Measurements from ENCODE around the gene HOXB9. TPM values are rescaled to one million over a fixed set of nuclear protein-coding genes. Genes with fewer than 3 reads are reported as not detected.

Gene HOXB9
- total and polyA plus RNA-seq, 4 donors = 19.8 to 413 (median 129) TPM

GRCh38 chr17:48611681-48612455, 14.3 kb downstream of the HOXB9 start:
- WGBS (ENCODE audit: insufficient coverage) = 2% methylated on average over 33 of the region's 36 CpGs
- peaks cover 2% of the 10 kb centered on the region for H3K27me3 ChIP-seq (ENCODE audit: control insufficient read depth, insufficient read depth, low read length)
- H3K4me3 ChIP-seq (ENCODE audit: low read depth, low read length) = peak overlapping the region; percentile 65
- H3K27ac ChIP-seq (ENCODE audit: low read depth, low read length) = peak overlapping the region; percentile 99
- DNase-seq (ENCODE audit: low read depth in 4 of 6, low spot score in 6 of 6) = peak in 2 of 6 donors; percentile 82 to 97
- H3K9me3 ChIP-seq (ENCODE audit: control insufficient read depth, insufficient read depth, low read length) = no peaks in the 10 kb centered on the region
- H3K4me1 ChIP-seq (ENCODE audit: control insufficient read depth, insufficient read depth, low read length) = peaks cover 46% of the 10 kb centered on the region
- peaks cover 21% of the 10 kb centered on the region for H3K36me3 ChIP-seq (ENCODE audit: control insufficient read depth, insufficient read depth, low read length)

- H3K4me3 ChIP-seq (ENCODE audit: low read depth, low read length) = peak overlapping the region; percentile 65
- no peaks in the 10 kb centered on the region for H3K9me3 ChIP-seq (ENCODE audit: control insufficient read depth, insufficient read depth, low read length)
- H3K27me3 ChIP-seq (ENCODE audit: control insufficient read depth, insufficient read depth, low read length) = no peaks in the 10 kb centered on the region
- no peak for DNase-seq (ENCODE audit: low read depth in 4 of 6, low spot score in 6 of 6)
- peak overlapping the region; percentile 99 for H3K27ac ChIP-seq (ENCODE audit: low read depth, low read length)
- 0% methylated on average over 14 of the region's 22 CpGs for WGBS (ENCODE audit: insufficient coverage)
- H3K4me1 ChIP-seq (ENCODE audit: control insufficient read depth, insufficient read depth, low read length) = peaks cover 44% of the 10 kb centered on the region
- H3K36me3 ChIP-seq (ENCODE audit: control insufficient read depth, insufficient read depth, low read length) = peaks cover 21% of the 10 kb centered on the region
Measured at GRCh38 chr17:48611213-48611612, 14.9 kb downstream of the HOXB9 start.

DNA sequence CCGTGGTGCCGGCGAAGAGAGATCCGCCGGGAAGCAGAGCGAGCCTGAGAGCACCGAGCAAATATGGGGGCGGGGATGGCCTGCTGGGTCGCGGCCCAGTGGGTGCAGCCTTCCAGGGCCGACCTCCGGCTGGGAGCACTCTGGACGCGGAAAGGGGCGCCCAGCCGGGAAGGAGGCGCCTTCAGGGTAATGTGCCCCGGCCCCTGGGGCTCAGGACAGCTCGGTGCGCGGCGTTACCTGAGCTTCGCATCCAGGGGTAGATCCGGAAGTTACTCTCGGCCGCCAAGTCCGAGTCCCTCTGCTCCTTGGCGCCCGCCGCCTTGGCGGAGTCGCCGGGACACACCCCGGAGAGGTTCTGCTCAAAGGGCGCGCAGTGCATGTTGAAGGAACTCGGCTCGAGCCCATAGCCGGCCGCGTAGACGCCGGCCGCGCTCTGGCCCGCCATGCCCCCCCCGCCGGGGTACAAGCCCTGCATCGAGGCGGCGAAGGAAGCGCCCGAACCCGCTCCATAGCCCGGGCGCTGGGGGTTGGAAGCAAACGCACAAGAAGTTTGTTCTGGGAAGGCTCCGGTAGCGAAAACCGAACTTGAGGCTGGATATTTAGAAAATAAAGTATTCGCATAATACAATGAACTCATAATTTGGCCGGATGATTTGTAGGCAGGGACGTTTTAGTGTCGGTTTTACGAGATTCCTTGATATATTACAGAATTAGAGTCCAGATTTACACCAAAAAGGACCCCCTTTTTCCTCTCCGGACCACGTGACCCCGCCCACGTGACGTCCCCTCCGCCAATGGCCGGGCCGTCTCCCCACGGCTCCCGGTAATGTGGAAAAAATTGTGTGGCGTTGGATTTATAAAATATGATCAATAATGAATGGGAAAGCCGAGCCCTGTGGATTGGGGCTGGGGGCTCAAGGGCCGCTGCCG, 15.6 kb downstream of the HOXB9 start, which contains the start of gene HOXB7:
Gene HOXB7, minus strand, starts transcription at position 736 of the 930 bp plus-strand sequence. Its CDS starts 99 bp downstream, at position 637.
- H3K4me3 ChIP-seq (ENCODE audit: low read depth, low read length) = peak within 1 kb of the TSS; percentile 65
- no peaks in the 10 kb centered on the region for H3K27me3 ChIP-seq (ENCODE audit: control insufficient read depth, insufficient read depth, low read length)

DNA sequence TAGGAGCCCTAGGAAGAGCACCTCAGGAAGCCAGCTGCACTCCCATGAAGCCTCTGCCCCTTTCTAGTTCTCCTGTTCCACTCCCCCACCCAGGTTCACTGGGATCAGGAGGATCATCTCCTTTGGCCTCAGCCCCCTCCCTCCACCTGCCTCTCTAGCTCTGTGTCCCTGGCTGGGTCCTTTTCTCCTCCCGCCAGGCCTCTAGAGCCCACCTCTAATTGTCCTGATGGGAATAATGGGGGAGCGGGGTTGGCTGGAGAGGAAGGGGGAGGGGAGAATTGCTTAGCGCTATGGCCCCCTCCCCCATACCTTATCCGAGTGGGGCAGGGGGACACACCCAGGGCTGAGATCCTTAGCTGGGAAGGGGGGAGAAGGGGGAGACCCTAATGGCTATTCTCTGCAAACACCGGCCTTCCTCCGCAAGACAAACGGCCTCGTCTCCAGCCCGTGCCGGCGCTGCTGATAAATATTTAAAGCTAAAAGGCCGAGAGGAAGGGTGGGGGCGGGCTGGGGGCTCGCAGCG, 16.3 kb downstream of the HOXB9 start:
- peak overlapping the region; percentile 99 for H3K27ac ChIP-seq (ENCODE audit: low read depth, low read length)
- peak overlapping the region; percentile 65 for H3K4me3 ChIP-seq (ENCODE audit: low read depth, low read length)
- DNase-seq (ENCODE audit: low read depth in 4 of 6, low spot score in 6 of 6) = peak in 2 of 6 donors; percentile 35 to 92
- peaks cover 48% of the 10 kb centered on the region for H3K4me1 ChIP-seq (ENCODE audit: control insufficient read depth, insufficient read depth, low read length)
- 3% methylated on average over 8 of the region's 15 CpGs for WGBS (ENCODE audit: insufficient coverage)
- H3K36me3 ChIP-seq (ENCODE audit: control insufficient read depth, insufficient read depth, low read length) = peaks cover 23% of the 10 kb centered on the region
- H3K27me3 ChIP-seq (ENCODE audit: control insufficient read depth, insufficient read depth, low read length) = no peaks in the 10 kb centered on the region
- no peaks in the 10 kb centered on the region for H3K9me3 ChIP-seq (ENCODE audit: control insufficient read depth, insufficient read depth, low read length)

More for the DNA sequence above, 15.6 kb downstream of the HOXB9 start, which contains the start of gene HOXB7:
- Histone ChIP-seq H3K27ac (ENCODE audit: low read depth, low read length) (peak within 1 kb of the TSS; percentile 99), H3K36me3 (ENCODE audit: control insufficient read depth, insufficient read depth, low read length) (peaks cover 23% of the 10 kb centered on the region), H3K4me1 (ENCODE audit: control insufficient read depth, insufficient read depth, low read length) (peaks cover 44% of the 10 kb centered on the region), H3K9me3 (ENCODE audit: control insufficient read depth, insufficient read depth, low read length) (no peaks in the 10 kb centered on the region)
- under 1% methylated on average over 63 of the region's 79 CpGs for WGBS (ENCODE audit: insufficient coverage)
- peak in 4 of 6 donors; percentile 81 to 97 (median 89) for DNase-seq (ENCODE audit: low read depth in 4 of 6, low spot score in 6 of 6)

GRCh38 chr17:48609033-48609432, 17.1 kb downstream of the HOXB9 start:
- peaks cover 44% of the 10 kb centered on the region for H3K4me1 ChIP-seq (ENCODE audit: control insufficient read depth, insufficient read depth, low read length)
- peak overlapping the region; percentile 65 for H3K4me3 ChIP-seq (ENCODE audit: low read depth, low read length)
- H3K9me3 ChIP-seq (ENCODE audit: control insufficient read depth, insufficient read depth, low read length) = no peaks in the 10 kb centered on the region
- peaks cover 23% of the 10 kb centered on the region for H3K36me3 ChIP-seq (ENCODE audit: control insufficient read depth, insufficient read depth, low read length)
- no peaks in the 10 kb centered on the region for H3K27me3 ChIP-seq (ENCODE audit: control insufficient read depth, insufficient read depth, low read length)
- DNase-seq (ENCODE audit: low read depth in 4 of 6, low spot score in 6 of 6) = peak in 1 of 6 donors; percentile 87
- peak overlapping the region; percentile 99 for H3K27ac ChIP-seq (ENCODE audit: low read depth, low read length)

- Histone ChIP-seq H3K36me3 (ENCODE audit: control insufficient read depth, insufficient read depth, low read length) (peaks cover 23% of the 10 kb centered on the region), H3K27me3 (ENCODE audit: control insufficient read depth, insufficient read depth, low read length) (no peaks in the 10 kb centered on the region), H3K9me3 (ENCODE audit: control insufficient read depth, insufficient read depth, low read length) (no peaks in the 10 kb centered on the region), H3K27ac (ENCODE audit: low read depth, low read length) (peak overlapping the region; percentile 99), H3K4me1 (ENCODE audit: control insufficient read depth, insufficient read depth, low read length) (peaks cover 44% of the 10 kb centered on the region), H3K4me3 (ENCODE audit: low read depth, low read length) (peak overlapping the region; percentile 65)
- WGBS (ENCODE audit: insufficient coverage) = no CpG with 5 or more reads among the region's 1 CpG
- DNase-seq (ENCODE audit: low read depth in 4 of 6, low spot score in 6 of 6) = peak in 2 of 6 donors; percentile 29 to 70
Measured at GRCh38 chr17:48608494-48608834, 17.7 kb downstream of the HOXB9 start.

- Histone ChIP-seq H3K9me3 (ENCODE audit: control insufficient read depth, insufficient read depth, low read length) (no peaks in the 10 kb centered on the region), H3K36me3 (ENCODE audit: control insufficient read depth, insufficient read depth, low read length) (peaks cover 19% of the 10 kb centered on the region), H3K4me3 (ENCODE audit: low read depth, low read length) (peak overlapping the region; percentile 94), H3K27ac (ENCODE audit: low read depth, low read length) (peak overlapping the region; percentile 99), H3K27me3 (ENCODE audit: control insufficient read depth, insufficient read depth, low read length) (no peaks in the 10 kb centered on the region), H3K4me1 (ENCODE audit: control insufficient read depth, insufficient read depth, low read length) (peaks cover 50% of the 10 kb centered on the region)
- peak in 1 of 6 donors; percentile 73 for DNase-seq (ENCODE audit: low read depth in 4 of 6, low spot score in 6 of 6)
- 34% methylated on average over 4 of the region's 9 CpGs for WGBS (ENCODE audit: insufficient coverage)
Measured at GRCh38 chr17:48606892-48607614, 19.1 kb downstream of the HOXB9 start.

GRCh38 chr17:48605991-48606891, 19.9 kb downstream of the HOXB9 start:
- H3K36me3 ChIP-seq (ENCODE audit: control insufficient read depth, insufficient read depth, low read length) = peaks cover 14% of the 10 kb centered on the region
- H3K27ac ChIP-seq (ENCODE audit: low read depth, low read length) = peak overlapping the region; percentile 99
- peak overlapping the region; percentile 94 for H3K4me3 ChIP-seq (ENCODE audit: low read depth, low read length)
- no peaks in the 10 kb centered on the region for H3K9me3 ChIP-seq (ENCODE audit: control insufficient read depth, insufficient read depth, low read length)
- WGBS (ENCODE audit: insufficient coverage) = 17% methylated on average over 24 of the region's 41 CpGs
- H3K27me3 ChIP-seq (ENCODE audit: control insufficient read depth, insufficient read depth, low read length) = no peaks in the 10 kb centered on the region
- peaks cover 51% of the 10 kb centered on the region for H3K4me1 ChIP-seq (ENCODE audit: control insufficient read depth, insufficient read depth, low read length)
- DNase-seq (ENCODE audit: low read depth in 4 of 6, low spot score in 6 of 6) = peak in 2 of 6 donors; percentile 72 to 76
